Measurements from ENCODE around the gene HMX1.

DNA sequence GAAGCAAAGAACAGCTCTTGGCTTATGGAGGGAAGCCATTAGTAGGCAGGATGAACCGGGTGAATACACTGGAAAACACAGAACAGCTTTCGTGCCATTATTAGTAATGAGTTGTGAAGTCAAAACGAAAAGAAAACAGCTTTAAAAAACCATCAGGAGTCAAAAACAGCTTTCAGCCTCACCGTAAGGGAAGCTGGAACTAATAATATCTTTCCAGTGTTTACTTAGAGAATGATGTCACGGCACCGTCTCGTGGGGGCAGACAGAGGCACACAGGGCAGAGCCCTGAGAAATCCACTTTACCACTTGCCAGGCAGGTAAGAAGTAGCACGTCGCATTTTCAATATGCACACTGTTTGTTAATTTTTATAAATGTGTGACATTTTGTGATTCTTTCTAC, 37.9 kb upstream of the HMX1 start:
- TF ChIP-seq, protein P1, sequence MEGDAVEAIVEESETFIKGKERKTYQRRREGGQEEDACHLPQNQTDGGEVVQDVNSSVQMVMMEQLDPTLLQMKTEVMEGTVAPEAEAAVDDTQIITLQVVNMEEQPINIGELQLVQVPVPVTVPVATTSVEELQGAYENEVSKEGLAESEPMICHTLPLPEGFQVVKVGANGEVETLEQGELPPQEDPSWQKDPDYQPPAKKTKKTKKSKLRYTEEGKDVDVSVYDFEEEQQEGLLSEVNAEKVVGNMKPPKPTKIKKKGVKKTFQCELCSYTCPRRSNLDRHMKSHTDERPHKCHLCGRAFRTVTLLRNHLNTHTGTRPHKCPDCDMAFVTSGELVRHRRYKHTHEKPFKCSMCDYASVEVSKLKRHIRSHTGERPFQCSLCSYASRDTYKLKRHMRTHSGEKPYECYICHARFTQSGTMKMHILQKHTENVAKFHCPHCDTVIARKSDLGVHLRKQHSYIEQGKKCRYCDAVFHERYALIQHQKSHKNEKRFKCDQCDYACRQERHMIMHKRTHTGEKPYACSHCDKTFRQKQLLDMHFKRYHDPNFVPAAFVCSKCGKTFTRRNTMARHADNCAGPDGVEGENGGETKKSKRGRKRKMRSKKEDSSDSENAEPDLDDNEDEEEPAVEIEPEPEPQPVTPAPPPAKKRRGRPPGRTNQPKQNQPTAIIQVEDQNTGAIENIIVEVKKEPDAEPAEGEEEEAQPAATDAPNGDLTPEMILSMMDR (IDR thresholded peaks at IDR 0.05), result no peak
- TF ChIP-seq EZH2 (IDR thresholded peaks at IDR 0.05; ENCODE audit: borderline replicate concordance, insufficient read depth, low read depth, low read length, poor library complexity, severe bottlenecking), result no peak

All from B cell (primary cell).